Adrenal gland (tissue), 5 donors: ENCODE data around the gene UNC45A.

ENCODE experiments used
- CTCF ChIP-seq, 6 experiments: fragments of 450-650 bp in 4 of 6; fragments of 200-600 bp in 2 of 6; sonication (generic) in 1 of 6; IDR thresholded peaks; 1 replicate in 5 of 6; 2 replicates in 1 of 6; pipeline versions ENCODE4 v1.5.1 to v1.8.0; 2016 to 2021; ENCODE audit warnings: antibody characterized with exemption in 6 of 6, mild to moderate bottlenecking in 2 of 6, moderate library complexity in 1 of 6
- POLR2A ChIP-seq, 2 donors: fragments of 450-650 bp; IDR thresholded peaks; one replicate each; pipeline ENCODE4 v1.6.1; 2017; ENCODE audit warnings: antibody characterized with exemption in 2 of 2, mild to moderate bottlenecking in 2 of 2, moderate library complexity in 1 of 2
- donor health status: DM: no; HTN: no; CAD: no.

- no peak for TF ChIP-seq CTCF (IDR thresholded peaks at IDR 0.05)
- no peak for TF ChIP-seq POLR2A (IDR thresholded peaks at IDR 0.05)
Measured at GRCh38 chr15:90938261-90938660, 3.2 kb downstream of the UNC45A start.
